Measurements from ENCODE around the gene CTXND1.
"Not testable (repeated sequence)": the region's sequence is repeated elsewhere in the genome, so short reads cannot be mapped to it uniquely, and the experiment has no call there.

The CTXND1 gene

GRCh38 chr15:80252121-80252518 is at the start of gene CTXND1:
TSS of gene CTXND1 (minus strand) at chr15:80252213. CDS start at chr15:80201949, 50,264 bp downstream.
- DNase-seq = no peak

- DNase-seq = no peak
These were observed 49.5 kb upstream of the CTXND1 start for GRCh38 chr15:80301472-80301871.

GRCh38 chr15:80295777-80296176 is 43.8 kb upstream of the CTXND1 start:
- DNase-seq = not testable (repeated sequence)

- DNase-seq = no peak
These were observed 40.1 kb upstream of the CTXND1 start for GRCh38 chr15:80292079-80292478.

- DNase-seq = not testable (repeated sequence)
These were observed 38.9 kb upstream of the CTXND1 start for GRCh38 chr15:80290891-80291290.

- DNase-seq = no peak
These were observed 37.8 kb upstream of the CTXND1 start for GRCh38 chr15:80289528-80290495.

GRCh38 chr15:80288131-80288530 is 36.1 kb upstream of the CTXND1 start:
- DNase-seq = no peak

GRCh38 chr15:80286055-80286454 is 34.0 kb upstream of the CTXND1 start:
- DNase-seq = no peak

- no peak for DNase-seq
These were observed 33.4 kb upstream of the CTXND1 start for GRCh38 chr15:80285379-80285778.

- DNase-seq = no peak
These were observed 31.5 kb upstream of the CTXND1 start for GRCh38 chr15:80283531-80283930.

GRCh38 chr15:80277147-80277546 is 25.1 kb upstream of the CTXND1 start:
- no peak for DNase-seq

GRCh38 chr15:80275961-80276360 is 23.9 kb upstream of the CTXND1 start:
- no peak for DNase-seq

- no peak for DNase-seq
These were observed 23.0 kb upstream of the CTXND1 start for GRCh38 chr15:80274996-80275395.

- no peak for DNase-seq
These were observed 22.5 kb upstream of the CTXND1 start for GRCh38 chr15:80274554-80274953.

GRCh38 chr15:80272987-80273386 is 21.0 kb upstream of the CTXND1 start:
- DNase-seq = no peak

- no peak for DNase-seq
These were observed 18.5 kb upstream of the CTXND1 start for GRCh38 chr15:80270472-80270871.

GRCh38 chr15:80268101-80268500 is 16.1 kb upstream of the CTXND1 start:
- no peak for DNase-seq

GRCh38 chr15:80267658-80268057 is 15.6 kb upstream of the CTXND1 start:
- no peak for DNase-seq

GRCh38 chr15:80266745-80267144 is 14.7 kb upstream of the CTXND1 start:
- DNase-seq = no peak

- no peak for DNase-seq
These were observed 14.1 kb upstream of the CTXND1 start for GRCh38 chr15:80266113-80266512.

GRCh38 chr15:80265021-80265420 is 13.0 kb upstream of the CTXND1 start:
- no peak for DNase-seq

GRCh38 chr15:80264031-80264430 is 12.0 kb upstream of the CTXND1 start:
- DNase-seq = no peak

GRCh38 chr15:80260551-80260950 is 8.5 kb upstream of the CTXND1 start:
- DNase-seq = no peak

- no peak for DNase-seq
These were observed 8.0 kb upstream of the CTXND1 start for GRCh38 chr15:80259942-80260510.
